T-helper 2 cell treated with Interferon-gamma antibody and Interleukin-4, amounts not matched to agents 5 μg/mL and 100 μg/mL, for 36 hours (primary cell): ENCODE results near the gene HOMER3.

Source experiments
- DNase-seq: peaks from one replicate; pipeline ENCODE4 v3.0.0; 2021; ENCODE audit warnings: low spot score
- H3K27ac Mint-ChIP-seq: one replicate; pipeline ENCODE4 v1.8.0; 2021; ENCODE audit warnings: mild to moderate bottlenecking, mixed read lengths
- H3K27me3 Mint-ChIP-seq: one replicate; pipeline ENCODE4 v1.8.0; 2021; ENCODE audit warnings: low read depth, mixed read lengths
- H3K36me3 Mint-ChIP-seq: one replicate; pipeline ENCODE4 v1.8.0; 2021; ENCODE audit warnings: low read depth, mixed read lengths
- H3K4me1 Mint-ChIP-seq: one replicate; pipeline ENCODE4 v1.8.0; 2021; ENCODE audit warnings: low read depth, mixed read lengths
- H3K4me3 Mint-ChIP-seq: one replicate; pipeline ENCODE4 v1.8.0; 2022; ENCODE audit warnings: mild to moderate bottlenecking, moderate library complexity, mixed read lengths
- H3K9me3 Mint-ChIP-seq: one replicate; pipeline ENCODE4 v1.8.0; 2021; ENCODE audit warnings: mixed read lengths

Gene HOMER3

DNA sequence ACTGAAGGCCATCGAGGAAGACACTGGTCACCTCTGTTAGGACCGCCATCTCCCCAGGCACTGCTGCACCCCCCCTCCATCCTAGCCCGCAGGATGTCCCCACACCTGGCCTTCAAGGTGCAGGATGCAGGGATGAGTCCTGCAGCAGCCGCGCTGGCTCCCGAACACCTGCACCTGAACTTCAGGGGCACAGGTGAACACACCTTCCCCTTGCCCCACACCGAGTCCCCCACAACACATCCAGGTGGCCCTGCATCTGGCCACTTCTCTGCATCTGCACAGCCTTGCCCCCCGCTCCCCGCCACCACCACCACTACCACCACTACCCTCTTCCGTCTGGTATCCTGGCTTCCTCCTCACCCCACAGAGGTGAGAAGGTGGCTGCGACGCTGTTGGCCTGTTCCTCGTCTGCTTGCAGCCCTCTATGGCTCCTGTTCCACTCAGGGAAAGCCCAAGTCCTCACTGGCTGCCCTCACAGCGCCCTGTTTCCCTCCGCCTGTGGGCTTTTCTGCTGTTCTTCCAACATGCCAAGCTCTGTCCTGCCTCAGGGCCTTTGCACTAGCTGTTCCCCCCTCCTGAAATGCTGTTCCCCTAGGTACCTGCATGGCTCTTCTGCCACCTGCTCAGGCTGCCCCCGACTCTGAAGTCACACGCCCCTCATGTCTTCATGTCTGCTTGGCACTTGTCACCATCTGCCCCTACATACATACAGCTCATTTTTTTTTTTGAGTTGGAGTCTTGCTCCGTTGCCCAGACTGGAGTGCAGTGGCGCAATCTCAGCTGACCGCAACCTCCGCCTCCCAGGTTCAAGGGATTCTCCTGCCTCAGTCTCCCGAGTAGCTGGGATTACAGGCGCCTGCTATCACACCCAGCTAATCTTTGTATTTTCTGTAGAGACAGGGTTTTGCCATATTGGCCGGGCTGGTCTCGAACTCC, 43.7 kb downstream of the HOMER3 start:
- no peaks in the 10 kb centered on the region for H3K9me3 Mint-ChIP-seq
- peaks cover 2% of the 10 kb centered on the region for H3K36me3 Mint-ChIP-seq
- peaks cover 30% of the 10 kb centered on the region for H3K27me3 Mint-ChIP-seq
- H3K27ac Mint-ChIP-seq = no peak overlapping the region
- H3K4me3 Mint-ChIP-seq = peak overlapping the region; percentile 39
- no peak for DNase-seq
- peaks cover 2% of the 10 kb centered on the region for H3K4me1 Mint-ChIP-seq

DNA sequence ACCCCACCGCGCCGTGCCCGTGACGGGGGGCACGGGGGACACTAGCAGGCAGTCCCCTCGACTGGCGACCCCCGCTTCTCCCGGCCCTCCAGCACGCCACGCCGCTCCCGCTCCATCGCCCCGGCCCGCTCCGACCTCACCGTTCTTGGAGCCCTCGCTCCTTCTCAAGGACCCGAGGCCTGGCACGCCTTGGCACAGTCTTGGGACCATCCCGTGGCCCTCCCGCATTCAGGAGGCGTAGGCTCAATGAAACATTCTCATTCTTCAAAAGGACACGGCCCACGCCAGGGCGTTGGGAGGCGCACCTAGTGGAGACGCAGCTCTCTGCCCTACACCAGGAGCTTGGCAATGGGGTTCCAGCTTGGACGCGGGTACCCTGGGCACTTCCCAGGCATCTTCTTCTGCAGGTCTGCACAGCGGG, 44.6 kb downstream of the HOMER3 start:
- peaks cover 2% of the 10 kb centered on the region for H3K4me1 Mint-ChIP-seq
- peak overlapping the region; percentile 68 for H3K4me3 Mint-ChIP-seq
- H3K27me3 Mint-ChIP-seq = peaks cover 30% of the 10 kb centered on the region
- no peak for DNase-seq
- H3K9me3 Mint-ChIP-seq = no peaks in the 10 kb centered on the region
- no peaks in the 10 kb centered on the region for H3K36me3 Mint-ChIP-seq
- no peak overlapping the region for H3K27ac Mint-ChIP-seq

DNA sequence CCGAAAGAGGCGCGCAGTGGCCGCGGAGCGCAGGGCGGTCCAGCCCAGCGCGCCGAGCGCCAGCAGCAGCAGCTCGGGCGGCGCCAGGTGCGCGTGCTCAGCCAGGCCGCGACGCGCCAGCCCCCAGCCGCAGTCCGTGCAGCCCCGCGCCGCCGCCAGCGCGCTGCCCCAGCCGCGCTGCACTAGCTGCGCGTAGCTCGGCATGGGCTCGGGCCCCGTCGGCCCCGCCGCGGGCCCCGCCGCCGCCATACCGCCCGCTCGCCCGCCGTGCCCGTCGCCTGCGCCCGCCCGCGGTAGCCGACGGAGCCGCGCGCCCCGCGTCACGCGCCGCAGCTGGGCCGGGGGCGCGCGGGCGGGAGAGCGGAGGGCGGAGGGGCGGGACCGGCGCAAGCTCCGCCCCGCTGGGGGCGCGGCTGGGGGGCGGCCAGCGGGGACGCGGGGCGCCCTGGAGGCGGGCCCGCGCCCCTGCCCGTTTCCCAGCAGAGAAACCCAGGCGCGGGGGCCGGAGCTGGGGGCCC, 45.1 kb downstream of the HOMER3 start, which contains the start of gene CERS1:
CERS1 (minus strand) TSS at position 335 of the 518 bp plus-strand sequence; CDS start at position 249, 86 bp downstream.
- Mint-ChIP-seq H3K9me3 (no peaks in the 10 kb centered on the region), H3K27ac (no peak within 1 kb of the TSS), H3K4me1 (peaks cover 2% of the 10 kb centered on the region), H3K4me3 (peak within 1 kb of the TSS; percentile 68), H3K27me3 (peaks cover 30% of the 10 kb centered on the region), H3K36me3 (no peaks in the 10 kb centered on the region)
- DNase-seq = no peak

DNA sequence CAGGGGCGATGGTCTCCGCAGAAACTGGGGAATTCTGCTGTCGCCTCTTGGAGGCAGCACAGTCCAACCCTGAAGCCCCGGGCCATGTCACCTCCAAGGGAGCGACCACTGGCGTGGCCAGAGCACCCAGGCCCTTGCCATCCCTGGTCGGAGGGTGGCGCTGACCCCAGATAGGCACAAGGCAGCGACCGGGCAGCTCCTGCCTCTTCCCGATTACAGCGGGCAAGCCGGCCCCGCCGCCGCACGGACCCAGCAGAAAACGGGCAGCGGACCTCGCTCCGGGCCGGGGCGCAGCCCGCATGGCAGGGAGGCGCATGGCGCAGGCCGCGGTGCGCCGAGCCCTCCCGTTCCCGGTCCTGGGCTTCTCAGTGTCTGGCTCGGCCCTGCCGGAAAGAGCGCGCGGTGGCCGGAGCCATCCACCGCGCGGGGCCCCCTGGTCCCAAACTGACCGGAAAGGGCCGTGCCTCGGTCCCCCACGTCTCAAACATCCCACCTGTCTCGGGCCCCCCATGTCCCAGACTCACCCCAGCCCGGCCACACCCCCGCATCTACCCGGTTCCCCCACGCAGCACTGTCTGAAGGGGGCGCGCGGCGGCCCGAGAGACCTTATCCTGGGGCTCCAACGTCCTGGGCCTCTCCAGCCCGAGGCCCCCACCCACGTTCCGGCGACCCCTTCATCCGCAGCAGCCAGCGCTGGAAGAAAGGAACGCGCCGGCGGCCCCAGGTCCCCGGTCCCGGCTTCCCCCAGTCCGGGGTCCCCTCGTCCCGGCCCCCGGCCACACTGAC, 45.8 kb downstream of the HOMER3 start:
- no peak overlapping the region for H3K4me3 Mint-ChIP-seq
- no peaks in the 10 kb centered on the region for H3K36me3 Mint-ChIP-seq
- H3K27ac Mint-ChIP-seq = no peak overlapping the region
- H3K4me1 Mint-ChIP-seq = peaks cover 2% of the 10 kb centered on the region
- no peaks in the 10 kb centered on the region for H3K9me3 Mint-ChIP-seq
- no peak for DNase-seq
- peaks cover 30% of the 10 kb centered on the region for H3K27me3 Mint-ChIP-seq

DNA sequence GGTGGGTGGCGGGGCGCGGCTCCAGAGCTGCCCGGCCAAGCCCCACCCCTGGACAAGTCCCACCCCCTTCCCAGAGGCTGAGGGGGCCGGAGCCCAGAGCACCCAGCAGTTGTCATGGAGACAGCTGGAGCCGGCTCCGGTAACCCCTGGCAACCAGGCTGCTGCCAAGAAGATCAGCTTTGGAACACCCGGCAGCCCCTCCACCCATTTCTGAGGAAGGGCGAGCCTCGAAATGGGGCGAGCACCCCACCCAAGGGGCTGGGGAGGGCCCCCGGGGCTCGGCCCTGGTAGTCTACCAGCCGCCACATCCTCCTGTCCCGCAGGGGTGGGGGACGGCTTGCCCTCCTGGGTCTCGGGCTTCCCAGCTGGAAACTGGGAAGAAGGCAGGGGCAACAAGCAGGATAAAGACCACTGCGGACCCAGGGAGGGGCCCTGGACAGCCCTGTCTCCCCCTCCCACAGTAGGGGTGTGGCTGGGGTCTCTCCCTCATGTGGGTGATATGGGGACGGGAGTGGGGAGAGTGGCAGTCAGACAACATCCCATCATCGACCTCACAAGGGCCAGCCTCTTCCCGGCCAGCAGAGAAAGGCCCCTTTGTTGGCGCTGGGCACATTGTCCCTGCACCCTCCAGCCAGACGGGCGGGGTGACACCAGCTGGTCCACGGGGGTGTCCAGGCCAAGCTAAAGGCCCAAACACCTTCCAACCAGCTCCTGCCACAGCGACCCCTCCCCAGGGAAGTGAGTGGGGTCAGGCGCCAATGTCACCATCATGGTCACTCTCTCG, 46.6 kb downstream of the HOMER3 start:
- Mint-ChIP-seq H3K36me3 (no peaks in the 10 kb centered on the region), H3K9me3 (no peaks in the 10 kb centered on the region), H3K4me1 (peaks cover 2% of the 10 kb centered on the region), H3K27ac (no peak overlapping the region), H3K4me3 (no peak overlapping the region), H3K27me3 (peaks cover 30% of the 10 kb centered on the region)
- no peak for DNase-seq

DNA sequence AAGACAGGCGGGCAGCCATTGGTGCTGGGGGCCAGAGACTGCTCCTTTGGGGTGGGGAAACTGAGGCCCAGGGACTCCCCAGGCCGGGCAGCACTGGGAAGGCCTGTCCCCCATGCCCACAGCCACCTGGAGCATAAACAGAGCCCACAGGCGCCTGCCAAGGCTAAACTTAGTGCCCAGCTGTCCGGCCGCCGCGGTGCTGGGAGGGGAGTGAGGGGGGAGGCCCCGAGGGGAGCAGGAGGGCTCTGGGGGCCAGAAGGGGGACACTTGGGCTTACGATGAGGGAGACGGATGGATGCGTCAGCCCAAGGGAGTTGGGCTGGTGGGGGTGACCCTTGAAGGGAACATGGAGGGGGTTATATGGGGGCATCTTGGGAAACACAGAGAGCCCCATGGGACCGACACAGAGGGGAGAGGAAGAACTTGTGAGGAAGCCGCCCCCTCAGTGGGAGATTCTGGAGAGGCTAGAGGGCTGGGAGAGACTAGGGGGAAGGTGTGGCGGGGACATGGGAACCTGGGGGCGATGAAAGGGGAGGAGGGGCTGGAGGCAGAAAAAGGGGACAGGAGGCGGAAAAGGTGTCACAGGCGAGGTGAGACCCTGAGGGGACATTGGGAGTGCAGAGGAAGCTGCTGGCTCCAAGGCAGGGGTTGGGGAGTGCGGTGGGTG, 47.3 kb downstream of the HOMER3 start:
- peaks cover 33% of the 10 kb centered on the region for H3K27me3 Mint-ChIP-seq
- no peak overlapping the region for H3K27ac Mint-ChIP-seq
- no peak overlapping the region for H3K4me3 Mint-ChIP-seq
- no peak for DNase-seq
- no peaks in the 10 kb centered on the region for H3K9me3 Mint-ChIP-seq
- H3K4me1 Mint-ChIP-seq = peaks cover 2% of the 10 kb centered on the region
- H3K36me3 Mint-ChIP-seq = no peaks in the 10 kb centered on the region

DNA sequence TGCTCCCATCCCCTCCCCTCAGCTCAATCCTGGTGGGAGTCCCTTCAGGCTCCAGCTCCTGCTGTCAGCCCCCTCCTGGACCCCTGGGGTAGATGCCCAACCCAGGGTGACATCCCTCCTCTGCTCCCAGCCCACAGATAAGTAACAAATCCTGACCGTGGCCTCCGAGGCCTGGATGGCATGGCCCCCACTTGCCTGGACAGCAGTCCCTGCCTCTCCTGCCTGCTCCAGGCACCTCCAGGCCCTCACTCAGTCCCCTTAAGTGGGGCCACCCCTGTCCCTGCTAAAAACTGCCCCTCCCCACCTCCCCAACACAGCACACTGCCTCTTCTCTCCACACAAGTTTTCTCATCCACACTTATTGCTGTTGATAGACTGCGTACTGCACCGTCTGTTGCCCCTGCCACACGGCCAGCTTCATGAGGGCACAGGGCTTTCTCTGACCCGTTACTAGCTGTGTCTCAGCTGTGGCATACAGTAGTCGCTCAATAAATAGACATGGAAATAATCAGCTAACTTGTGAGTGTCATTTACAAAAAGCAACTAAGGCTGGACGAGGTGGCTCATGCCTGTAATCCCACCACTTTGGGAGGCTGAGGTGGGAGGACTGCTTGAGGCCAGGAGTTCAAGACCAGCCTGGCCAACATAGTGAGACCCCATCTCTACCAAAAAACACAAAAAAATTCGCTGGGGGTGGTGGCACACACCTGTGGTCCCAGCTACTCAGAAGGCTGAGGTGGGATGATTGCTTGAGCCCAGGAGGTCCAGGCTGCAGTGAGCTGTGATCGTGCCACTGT, 50.9 kb downstream of the HOMER3 start:
- Mint-ChIP-seq H3K27me3 (peaks cover 16% of the 10 kb centered on the region), H3K9me3 (no peaks in the 10 kb centered on the region), H3K4me1 (no peaks in the 10 kb centered on the region), H3K27ac (no peak overlapping the region), H3K36me3 (no peaks in the 10 kb centered on the region), H3K4me3 (no peak overlapping the region)
- DNase-seq = no peak

DNA sequence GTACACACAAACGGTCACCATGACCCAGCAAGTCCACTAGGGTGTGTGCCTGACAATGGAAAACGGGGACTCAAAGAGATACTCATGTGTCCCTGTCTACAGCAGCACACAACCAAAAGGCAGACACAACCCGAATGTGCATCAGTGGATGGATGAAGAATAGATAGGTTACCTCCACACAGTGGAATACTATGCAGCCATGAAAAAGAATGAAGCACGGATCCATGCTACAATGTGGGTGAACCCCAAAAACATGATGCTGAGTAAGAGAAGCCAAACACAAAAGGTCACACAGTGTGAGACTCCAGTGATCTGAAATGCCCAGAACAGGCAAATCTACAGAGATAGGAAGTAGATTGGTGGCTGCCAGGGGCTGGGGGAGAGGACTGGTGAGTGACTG, 54.0 kb downstream of the HOMER3 start:
- Mint-ChIP-seq H3K4me1 (no peaks in the 10 kb centered on the region), H3K27me3 (peaks cover 3% of the 10 kb centered on the region), H3K36me3 (no peaks in the 10 kb centered on the region), H3K9me3 (no peaks in the 10 kb centered on the region), H3K27ac (no peak overlapping the region), H3K4me3 (no peak overlapping the region)
- no peak for DNase-seq

DNA sequence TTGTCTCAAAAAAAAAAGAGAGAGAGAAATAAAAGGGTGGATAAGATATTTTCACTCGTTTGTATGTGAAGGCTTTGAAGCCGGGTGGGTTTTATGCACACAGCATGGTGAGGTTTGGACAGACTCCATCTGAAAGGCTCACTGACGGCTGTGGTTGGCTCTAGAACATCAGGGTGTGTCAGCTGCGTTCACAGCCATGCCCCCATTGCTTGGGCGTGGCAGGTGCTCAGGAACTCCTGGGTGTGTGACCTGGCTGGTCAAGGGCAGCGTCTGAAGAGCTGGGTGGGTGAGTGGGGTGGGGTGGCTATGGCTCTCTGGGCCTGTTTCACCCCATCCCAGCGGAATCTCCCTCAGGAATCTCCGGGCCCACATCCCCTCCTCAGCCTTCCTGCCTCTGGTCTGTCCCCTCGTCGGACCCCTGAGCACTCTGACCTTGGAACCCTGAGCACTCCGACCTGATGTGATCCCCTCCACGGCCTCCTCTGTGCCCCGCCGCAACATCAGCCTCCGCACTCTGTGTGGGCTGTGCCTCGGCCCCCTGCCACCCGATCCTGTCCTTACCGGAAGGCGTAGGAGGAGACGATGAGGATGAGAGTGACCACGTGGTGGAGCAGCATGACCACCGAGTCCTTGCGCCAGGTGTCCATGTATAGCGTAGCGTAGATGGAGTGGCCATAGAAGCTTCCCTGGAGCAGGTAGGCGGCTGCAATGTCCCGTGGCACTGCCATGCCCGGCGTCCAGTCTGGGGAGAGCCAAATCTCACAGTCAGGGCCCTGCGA, 57.3 kb downstream of the HOMER3 start:
- H3K36me3 Mint-ChIP-seq = no peaks in the 10 kb centered on the region
- H3K9me3 Mint-ChIP-seq = no peaks in the 10 kb centered on the region
- H3K4me1 Mint-ChIP-seq = no peaks in the 10 kb centered on the region
- H3K27me3 Mint-ChIP-seq = no peaks in the 10 kb centered on the region
- H3K4me3 Mint-ChIP-seq = no peak overlapping the region
- no peak for DNase-seq
- H3K27ac Mint-ChIP-seq = no peak overlapping the region

DNA sequence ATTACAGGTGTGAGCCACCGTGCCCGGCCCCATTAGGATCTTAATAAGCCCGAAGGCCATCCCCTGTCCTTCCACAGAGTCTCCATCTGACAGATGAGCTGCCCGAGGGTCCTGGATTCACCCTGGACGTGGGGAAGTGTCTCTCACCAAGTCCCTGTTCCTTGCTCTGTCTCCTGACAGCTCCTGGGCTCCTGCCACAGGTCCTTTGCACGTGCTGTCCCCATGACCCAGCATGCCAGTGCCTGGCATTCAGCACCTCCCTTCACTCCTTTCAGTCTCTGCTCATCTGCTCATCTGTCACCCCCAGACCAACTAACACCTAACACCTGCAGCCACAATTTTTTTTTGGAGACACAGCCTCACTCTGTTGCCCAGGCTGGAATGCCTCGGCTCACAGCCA, 59.5 kb downstream of the HOMER3 start:
- H3K27ac Mint-ChIP-seq = no peak overlapping the region
- H3K4me1 Mint-ChIP-seq = no peaks in the 10 kb centered on the region
- H3K27me3 Mint-ChIP-seq = no peaks in the 10 kb centered on the region
- no peak overlapping the region for H3K4me3 Mint-ChIP-seq
- H3K36me3 Mint-ChIP-seq = no peaks in the 10 kb centered on the region
- H3K9me3 Mint-ChIP-seq = no peaks in the 10 kb centered on the region
- DNase-seq = no peak

DNA sequence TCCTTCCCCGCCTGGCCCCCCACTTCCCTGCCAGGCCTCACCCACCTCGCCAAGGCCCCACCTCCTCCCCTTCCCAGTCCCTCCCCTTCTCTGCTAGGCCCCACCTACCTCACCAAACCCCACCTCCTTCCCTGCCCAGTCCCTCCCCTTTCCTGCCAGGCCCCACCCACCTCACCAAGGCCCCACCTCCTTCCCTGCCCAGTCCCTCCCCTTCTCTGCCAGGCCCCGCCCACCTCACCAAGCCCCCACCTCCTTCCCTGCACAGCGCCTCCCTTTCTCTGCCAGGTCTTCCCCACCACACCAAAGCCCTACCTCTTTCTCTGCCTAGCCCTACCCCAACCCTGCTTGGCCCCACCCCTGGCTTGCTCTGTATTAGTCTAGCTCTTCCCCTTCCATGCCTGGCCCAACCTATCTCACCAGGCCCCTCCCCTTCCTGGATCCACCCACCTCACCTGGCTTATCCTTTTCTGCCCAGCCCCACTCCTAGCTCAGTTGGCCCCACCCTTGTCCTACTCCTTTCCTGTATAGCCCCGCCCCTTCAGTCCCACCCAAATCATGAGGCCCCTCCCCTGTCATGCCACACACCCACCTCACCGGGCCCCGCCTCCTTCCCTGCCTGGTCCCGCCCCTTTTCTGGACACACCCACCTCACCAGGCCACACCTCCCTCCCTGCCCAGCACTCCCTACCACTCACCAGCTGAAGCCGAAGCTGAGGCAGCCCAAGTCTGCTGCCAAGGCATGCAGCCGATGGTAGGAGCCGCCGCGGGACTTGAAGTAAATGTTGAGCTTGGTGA, 61.2 kb downstream of the HOMER3 start:
- H3K4me1 Mint-ChIP-seq = no peaks in the 10 kb centered on the region
- no peaks in the 10 kb centered on the region for H3K27me3 Mint-ChIP-seq
- no peaks in the 10 kb centered on the region for H3K36me3 Mint-ChIP-seq
- DNase-seq = no peak
- no peak overlapping the region for H3K4me3 Mint-ChIP-seq
- no peaks in the 10 kb centered on the region for H3K9me3 Mint-ChIP-seq
- H3K27ac Mint-ChIP-seq = no peak overlapping the region
